Mucosa of rectum (tissue), 2 donors: Measurements from ENCODE around the gene BRK1.
"Not testable (repeated sequence)": the region's sequence is repeated elsewhere in the genome, so short reads cannot be mapped to it uniquely, and the experiment has no call there.

Experiments used
- H3K27ac ChIP-seq, 2 donors: one replicate each; pipeline ENCODE4 v1.7.0; 2013; ENCODE audit warnings: inconsistent platforms in 2 of 2, low read depth in 2 of 2, low read length in 2 of 2
- H3K27me3 ChIP-seq, 2 donors: one replicate each; pipeline ENCODE4 v1.7.0; 2013; ENCODE audit warnings: low read length in 2 of 2; ENCODE audit not compliant: control insufficient read depth in 2 of 2, insufficient read depth in 2 of 2
- H3K36me3 ChIP-seq, 2 donors: one replicate each; pipeline ENCODE4 v1.7.0; 2013; ENCODE audit warnings: low read length in 2 of 2; ENCODE audit not compliant: control insufficient read depth in 2 of 2, insufficient read depth in 2 of 2
- H3K4me1 ChIP-seq, 2 donors: one replicate each; pipeline ENCODE4 v1.7.0; 2013; ENCODE audit warnings: low read length in 2 of 2, mild to moderate bottlenecking in 1 of 2; ENCODE audit not compliant: control insufficient read depth in 2 of 2, insufficient read depth in 2 of 2
- H3K4me3 ChIP-seq, 2 donors: one replicate each; pipeline ENCODE4 v1.7.0; 2013; ENCODE audit warnings: low read length in 2 of 2
- H3K9ac ChIP-seq, 2 donors: one replicate each; pipeline ENCODE4 v1.7.0; 2013; ENCODE audit warnings: low read length in 2 of 2, low read depth in 1 of 2, mild to moderate bottlenecking in 1 of 2
- H3K9me3 ChIP-seq, 2 donors: one replicate each; pipeline ENCODE4 v1.7.0; 2013; ENCODE audit warnings: low read length in 2 of 2; ENCODE audit not compliant: control insufficient read depth in 2 of 2
- donor health status: healthy.
- donor health status: Normal muscosa, but diverticular disease.

Gene BRK1

GRCh38 chr3:10099041-10099440, 16.4 kb upstream of the BRK1 start:
- Histone ChIP-seq H3K36me3 (no peaks in the 10 kb centered on the region), H3K9me3 (no peaks in the 10 kb centered on the region), H3K27ac (no peak overlapping the region), H3K4me3 (no peak overlapping the region), H3K4me1 (no peaks in the 10 kb centered on the region), H3K9ac (no peak overlapping the region), H3K27me3 (no peaks in the 10 kb centered on the region)

GRCh38 chr3:10106919-10107318, 8.6 kb upstream of the BRK1 start:
- Histone ChIP-seq H3K27ac (no peak overlapping the region), H3K27me3 (no peaks in the 10 kb centered on the region), H3K9me3 (no peaks in the 10 kb centered on the region), H3K9ac (no peak overlapping the region), H3K36me3 (no peaks in the 10 kb centered on the region), H3K4me3 (no peak overlapping the region), H3K4me1 (no peaks in the 10 kb centered on the region)

GRCh38 chr3:10108091-10108490, 7.4 kb upstream of the BRK1 start, which contains the start of gene FANCD2OS:
FANCD2OS (minus strand) TSS chr3:10108255; CDS start chr3:10104774, 3,481 bp downstream.
- Histone ChIP-seq H3K27me3 (no peaks in the 10 kb centered on the region), H3K36me3 (no peaks in the 10 kb centered on the region)

GRCh38 chr3:10116138-10116460, 624 bp downstream of the BRK1 start:
- Histone ChIP-seq H3K27ac (peak overlapping the region; percentile 56 to 64), H3K4me1 (peaks cover 6 to 10% of the 10 kb centered on the region in 2 donors), H3K27me3 (no peaks in the 10 kb centered on the region), H3K4me3 (peak overlapping the region; percentile 85 to 100), H3K9ac (peak overlapping the region; percentile 76 to 87), H3K9me3 (no peaks in the 10 kb centered on the region), H3K36me3 (peaks cover 0 to 3% of the 10 kb centered on the region in 2 donors)

More at GRCh38 chr3:10108091-10108490, 7.4 kb upstream of the BRK1 start, which contains the start of gene FANCD2OS:
- H3K9ac ChIP-seq = no peak within 1 kb of the TSS
- H3K4me1 ChIP-seq = no peaks in the 10 kb centered on the region
- H3K4me3 ChIP-seq = no peak within 1 kb of the TSS
- H3K27ac ChIP-seq = no peak within 1 kb of the TSS
- no peaks in the 10 kb centered on the region for H3K9me3 ChIP-seq

- Histone ChIP-seq H3K4me1 (peaks cover 6 to 10% of the 10 kb centered on the region in 2 donors), H3K9me3 (no peaks in the 10 kb centered on the region), H3K9ac (no peak overlapping the region), H3K4me3 (peak overlapping the region in 1 of 2 donors; percentile 100), H3K27ac (no peak overlapping the region), H3K36me3 (peaks cover 3 to 6% of the 10 kb centered on the region in 2 donors), H3K27me3 (no peaks in the 10 kb centered on the region)
Observed at GRCh38 chr3:10116928-10117327, 1.5 kb downstream of the BRK1 start.

- Histone ChIP-seq H3K9ac (no peak overlapping the region), H3K27ac (no peak overlapping the region), H3K36me3 (peaks cover 3 to 6% of the 10 kb centered on the region in 2 donors), H3K4me1 (peaks cover 6 to 10% of the 10 kb centered on the region in 2 donors), H3K27me3 (no peaks in the 10 kb centered on the region), H3K9me3 (no peaks in the 10 kb centered on the region), H3K4me3 (no peak overlapping the region)
Observed at GRCh38 chr3:10119376-10119775, 3.9 kb downstream of the BRK1 start.

- Histone ChIP-seq H3K27ac (no peak overlapping the region), H3K36me3 (peaks cover 5 to 14% of the 10 kb centered on the region in 2 donors), H3K27me3 (no peaks in the 10 kb centered on the region), H3K4me1 (peaks cover 6 to 9% of the 10 kb centered on the region in 2 donors), H3K9ac (no peak overlapping the region), H3K4me3 (no peak overlapping the region), H3K9me3 (no peaks in the 10 kb centered on the region)
Observed at GRCh38 chr3:10121064-10121463, 5.6 kb downstream of the BRK1 start.

- Histone ChIP-seq H3K27ac (no peak overlapping the region), H3K9ac (no peak overlapping the region), H3K9me3 (no peaks in the 10 kb centered on the region), H3K4me3 (no peak overlapping the region), H3K36me3 (peaks cover 19 to 25% of the 10 kb centered on the region in 2 donors), H3K27me3 (no peaks in the 10 kb centered on the region), H3K4me1 (no peaks in the 10 kb centered on the region)
Observed at GRCh38 chr3:10122724-10123123, 7.2 kb downstream of the BRK1 start.

- H3K4me3 ChIP-seq, H3K36me3 ChIP-seq, H3K27ac ChIP-seq, H3K4me1 ChIP-seq, H3K9ac ChIP-seq, H3K9me3 ChIP-seq, H3K27me3 ChIP-seq: not testable (repeated sequence)
Observed at GRCh38 chr3:10135872-10136271, 20.4 kb downstream of the BRK1 start.

GRCh38 chr3:10136426-10137005, 21.0 kb downstream of the BRK1 start:
- no peaks in the 10 kb centered on the region for H3K9me3 ChIP-seq
- H3K9ac ChIP-seq = no peak overlapping the region
- H3K4me1 ChIP-seq = no peaks in the 10 kb centered on the region
- H3K27ac ChIP-seq = no peak overlapping the region
- no peaks in the 10 kb centered on the region for H3K27me3 ChIP-seq
- H3K4me3 ChIP-seq = no peak overlapping the region
- no peaks in the 10 kb centered on the region for H3K36me3 ChIP-seq
